Testis (tissue), 2 donors: ENCODE measurements around the gene CMKLR1.

ENCODE experiments used
- CTCF ChIP-seq, 3 experiments: fragments of 450-650 bp in 2 of 3; fragments of 200-600 bp in 1 of 3; sonication (generic) in 1 of 3; IDR thresholded peaks; one replicate each; pipeline ENCODE4 v1.5.1; 2016 to 2019; ENCODE audit warnings: antibody characterized with exemption in 3 of 3, mild to moderate bottlenecking in 2 of 3, moderate library complexity in 1 of 3
- POLR2A ChIP-seq: fragments of 450-650 bp; IDR thresholded peaks from one replicate; pipeline ENCODE4 v1.6.1; 2017; ENCODE audit warnings: antibody characterized with exemption, mild to moderate bottlenecking, moderate library complexity

- TF ChIP-seq POLR2A = no peak
- TF ChIP-seq CTCF (IDR thresholded peaks at IDR 0.05) = no peak
Measured at GRCh38 chr12:108355069-108355468, 16.0 kb upstream of the CMKLR1 start.
